HFFc6 (cell line): ENCODE measurements around the gene ERCC1. TPM values are rescaled to one million over a fixed set of nuclear protein-coding genes. Genes with fewer than 3 reads are reported as not detected.
"Not testable (repeated sequence)": the region's sequence is repeated elsewhere in the genome, so short reads cannot be mapped to it uniquely, and the experiment has no call there.

ENCODE experiments used
- DNase-seq: peaks from one replicate; pipeline ENCODE4 v3.0.0-alpha.2; 2018
- H3K27ac Mint-ChIP-seq: 2 replicates; pipeline ENCODE4 v1.8.0; 2020; ENCODE audit warnings: mild to moderate bottlenecking, mixed read lengths
- H3K27me3 Mint-ChIP-seq: 2 replicates; pipeline ENCODE4 v1.8.0; 2021; ENCODE audit warnings: mild to moderate bottlenecking, moderate library complexity, mixed read lengths; ENCODE audit not compliant: insufficient read depth
- H3K36me3 Mint-ChIP-seq: 2 replicates; pipeline ENCODE4 v1.8.0; 2021; ENCODE audit warnings: low read depth, mixed read lengths
- H3K4me1 Mint-ChIP-seq: 2 replicates; pipeline ENCODE4 v1.8.0; 2020; ENCODE audit warnings: low read depth, mixed read lengths
- H3K4me3 Mint-ChIP-seq: 2 replicates; pipeline ENCODE4 v1.8.0; 2020; ENCODE audit warnings: mild to moderate bottlenecking, moderate library complexity, mixed read lengths
- H3K9me3 Mint-ChIP-seq: 2 replicates; pipeline ENCODE4 v1.8.0; 2020; ENCODE audit warnings: mild to moderate bottlenecking, mixed read lengths
- CTCF ChIP-seq: fragments of 200-600 bp; sonication (generic); IDR thresholded peaks from 2 replicates; pipeline ENCODE4 v1.5.0; 2021; ENCODE audit warnings: antibody characterized with exemption, mild to moderate bottlenecking
- total RNA-seq, 6 experiments: library from RNA; stranded (reverse); fragmentation: NEBNext Ultra II Directional; extraction: Animal tissue kit (Norgen Biotek cat#: 25700); gene quantifications; 2 replicates in 1 of 6; 3 replicates in 5 of 6; pipeline ENCODE4 v1.2.3, GENCODE V29; 2021

The ERCC1 gene
- total RNA-seq, 6 experiments from 2014 or later: 106 to 129 (median 117) TPM

DNA sequence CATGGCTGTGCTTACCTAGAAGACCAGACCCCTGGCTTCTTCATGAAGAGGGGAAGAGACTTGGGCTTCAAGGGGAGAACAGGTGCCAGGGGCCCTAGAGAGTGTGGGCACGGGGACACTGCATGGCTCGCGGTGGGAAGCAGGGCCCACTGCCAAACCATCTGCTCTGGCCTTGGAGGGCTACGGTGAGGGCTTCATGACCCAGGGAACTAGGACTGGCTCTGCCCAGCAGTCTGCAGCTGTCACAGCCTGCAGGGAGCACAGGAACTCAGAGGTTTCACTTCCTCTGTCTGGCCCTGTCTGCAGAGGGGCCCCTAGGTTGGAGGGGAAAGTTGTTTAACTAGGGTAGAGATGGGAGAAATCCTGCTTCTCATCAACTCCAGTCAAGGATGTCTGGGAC, 4.3 kb downstream of the ERCC1 start:
- no peak for DNase-seq
- Mint-ChIP-seq H3K36me3 (peaks cover 43% of the 10 kb centered on the region), H3K4me3 (no peak overlapping the region), H3K9me3 (no peaks in the 10 kb centered on the region), H3K27ac (no peak overlapping the region; the same call in 1 of the 2 replicates), H3K27me3 (peaks cover 6% of the 10 kb centered on the region), H3K4me1 (peaks cover 41% of the 10 kb centered on the region)
- TF ChIP-seq CTCF: no peak

DNA sequence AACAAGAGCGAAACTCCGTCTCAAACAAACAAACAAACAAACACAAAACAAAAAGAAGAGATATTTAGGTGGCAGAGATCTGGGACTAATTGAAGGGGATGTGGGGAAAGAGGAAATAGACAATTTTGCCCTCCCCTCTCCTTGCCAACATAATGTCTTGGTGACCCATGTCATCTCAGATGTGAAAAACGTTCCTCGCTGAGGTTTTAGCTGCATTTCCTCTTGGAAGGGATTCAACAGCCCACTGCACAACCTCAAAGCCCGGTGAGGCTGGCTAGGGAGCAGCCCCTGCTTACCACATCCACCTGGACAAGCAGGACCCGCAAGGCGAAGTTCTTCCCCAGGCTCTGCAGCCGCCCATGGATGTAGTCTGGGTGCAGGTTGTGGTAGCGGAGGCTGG, 4.9 kb downstream of the ERCC1 start:
- Mint-ChIP-seq H3K36me3 (peaks cover 49% of the 10 kb centered on the region), H3K4me1 (peaks cover 40% of the 10 kb centered on the region), H3K9me3 (no peaks in the 10 kb centered on the region), H3K4me3 (no peak overlapping the region), H3K27me3 (peaks cover 6% of the 10 kb centered on the region), H3K27ac (no peak overlapping the region)
- no peak for DNase-seq
- TF ChIP-seq CTCF: no peak

DNA sequence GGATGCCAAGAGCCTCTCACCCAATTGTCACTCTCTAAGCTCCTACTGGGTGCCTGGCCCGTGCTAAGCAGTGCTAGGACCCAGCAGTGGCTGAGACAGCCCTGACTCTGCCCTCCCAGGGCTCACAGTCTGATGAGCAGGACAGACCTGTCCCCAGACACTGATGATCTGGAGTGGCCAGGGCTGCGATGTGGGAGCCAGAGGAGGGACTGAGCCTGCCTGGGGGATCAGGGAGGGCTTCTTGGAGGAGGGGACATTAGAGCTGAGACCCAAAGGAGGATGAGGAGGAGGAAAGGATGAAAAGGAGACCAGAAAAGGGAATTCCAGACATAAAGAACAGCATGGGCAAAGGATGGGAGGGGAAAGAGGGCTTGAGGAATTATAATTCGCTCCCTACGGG, 6.6 kb downstream of the ERCC1 start:
- Mint-ChIP-seq H3K4me1 (peaks cover 29% of the 10 kb centered on the region), H3K36me3 (peaks cover 54% of the 10 kb centered on the region), H3K9me3 (no peaks in the 10 kb centered on the region), H3K4me3 (no peak overlapping the region), H3K27ac (peak overlapping the region; percentile 59), H3K27me3 (peaks cover 4% of the 10 kb centered on the region)
- no peak for DNase-seq
- TF ChIP-seq CTCF: no peak

DNA sequence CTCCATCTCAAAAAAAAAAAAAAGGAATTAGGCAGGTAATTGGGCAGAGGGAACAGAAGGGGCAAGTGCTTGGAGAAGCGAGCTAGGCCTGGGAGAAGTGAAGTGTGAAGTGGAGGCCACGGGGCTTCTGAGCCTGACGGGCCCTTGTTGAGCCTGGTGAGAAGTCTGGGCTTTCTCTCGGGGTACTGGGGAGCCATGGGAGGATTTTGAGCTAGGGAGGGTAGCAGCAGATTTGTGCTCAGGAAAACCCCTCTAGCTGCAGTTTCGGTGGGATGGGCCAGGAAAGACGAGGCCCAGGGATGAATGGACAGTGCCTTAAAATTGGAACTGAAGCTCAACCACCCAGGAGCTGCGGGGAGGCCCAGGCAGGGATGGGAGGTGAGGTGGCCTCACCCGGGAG, 9.2 kb downstream of the ERCC1 start:
- no peak for DNase-seq
- no peaks in the 10 kb centered on the region for H3K9me3 Mint-ChIP-seq
- H3K36me3 Mint-ChIP-seq: peaks cover 62% of the 10 kb centered on the region

DNA sequence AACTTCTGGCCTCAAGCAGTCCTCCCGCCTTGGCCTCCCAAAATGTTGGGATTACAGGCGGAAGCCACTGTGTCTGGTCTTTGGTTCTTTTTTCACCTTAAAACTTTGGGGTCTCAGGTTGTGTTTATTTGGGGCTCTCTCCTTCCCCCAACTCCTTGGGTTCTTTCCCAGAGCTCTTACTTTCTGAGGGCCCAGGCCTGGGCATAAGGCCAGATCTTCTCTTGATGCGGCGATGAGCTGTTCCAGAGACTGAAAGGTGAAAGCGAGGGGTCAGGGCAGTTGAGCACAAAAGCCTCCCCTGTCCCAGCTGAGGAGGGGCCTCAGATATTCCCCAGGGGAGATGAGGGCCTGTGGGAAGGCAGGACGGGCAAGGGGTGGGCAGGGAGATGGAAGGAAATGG, 10.2 kb downstream of the ERCC1 start:
- peaks cover 1% of the 10 kb centered on the region; the same call in 1 of the 2 replicates for H3K27me3 Mint-ChIP-seq
- peaks cover 29% of the 10 kb centered on the region for H3K4me1 Mint-ChIP-seq
- no peaks in the 10 kb centered on the region for H3K9me3 Mint-ChIP-seq
- no peak for DNase-seq
- peaks cover 68% of the 10 kb centered on the region for H3K36me3 Mint-ChIP-seq
- TF ChIP-seq CTCF: no peak
- H3K4me3 Mint-ChIP-seq: no peak overlapping the region
- H3K27ac Mint-ChIP-seq: peak overlapping the region; percentile 49; the same call in 1 of the 2 replicates

More for the DNA sequence above, 9.2 kb downstream of the ERCC1 start:
- TF ChIP-seq CTCF: no peak
- Mint-ChIP-seq H3K27ac (peak overlapping the region; percentile 19), H3K27me3 (peaks cover 1% of the 10 kb centered on the region; the same call in 1 of the 2 replicates), H3K4me1 (peaks cover 19% of the 10 kb centered on the region), H3K4me3 (no peak overlapping the region)

DNA sequence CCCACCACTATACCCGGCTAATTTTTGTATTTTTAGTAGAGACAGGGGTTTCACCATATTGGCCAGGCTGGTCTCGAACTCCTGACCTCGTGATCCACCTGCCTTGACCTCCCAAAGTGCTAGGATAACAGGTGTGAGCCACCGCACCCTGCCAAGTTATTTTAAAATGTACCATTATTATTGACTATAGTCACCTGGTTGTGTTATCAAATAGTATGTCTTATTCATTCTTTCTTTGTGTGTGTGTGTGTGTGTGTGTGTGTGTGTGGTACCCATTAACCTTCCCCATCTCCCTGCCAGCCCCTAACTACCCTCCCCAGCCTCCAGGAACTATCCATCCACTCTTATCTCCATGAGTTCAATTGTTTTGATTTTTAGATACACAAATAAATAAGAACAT, 13.4 kb downstream of the ERCC1 start:
- Mint-ChIP-seq H3K27ac (peak overlapping the region; percentile 42; the same call in 1 of the 2 replicates), H3K4me1 (peaks cover 41% of the 10 kb centered on the region), H3K27me3 (peaks cover 13% of the 10 kb centered on the region), H3K36me3 (peaks cover 54% of the 10 kb centered on the region)
- H3K4me3 Mint-ChIP-seq, H3K9me3 Mint-ChIP-seq, DNase-seq: not testable (repeated sequence)
